GM12878 (cell line): ENCODE measurements around the gene SPAG17. TPM values are rescaled to one million over a fixed set of nuclear protein-coding genes. Genes with fewer than 3 reads are reported as not detected.
A peak's percentile ranks its signal among the peaks of the same experiment; 100 is the strongest.

Source experiments
- ATAC-seq: fragments of 200-7000 bp; cut with Tn5 transposase; 3 replicates; pipeline ENCODE4 v1.9.1; 2020; ENCODE audit warnings: mild to moderate bottlenecking, moderate library complexity
- BruUV-seq: library from RNA; stranded (reverse); fragments of 400-500 nt; replicated peaks from 2 replicates; lab custom pipeline; 2021; lab: Mats Ljungman, UMichigan
- CTCF ChIA-PET: fragments of 300-600 bp; sonication (Branson Sonifier 250); formaldehyde crosslinking; extraction: SDS; loops from one replicate; lab custom pipeline; 2021; ENCODE audit warnings: inconsistent platforms; lab: Yijun Ruan, JAX
- POLR2A ChIA-PET: fragments of 350-600 bp; formaldehyde crosslinking; extraction: SDS; loops from one replicate; lab custom pipeline; 2021; ENCODE audit warnings: inconsistent platforms; lab: Charles Lee
- RAD21 ChIA-PET: fragments of 300-600 bp; sonication (Branson Sonifier 250); formaldehyde crosslinking; loops from one replicate; lab custom pipeline; 2023; ENCODE audit warnings: antibody characterized with exemption; ENCODE audit not compliant: unreplicated experiment; lab: Charles Lee
- SMC1A ChIA-PET: fragments of 300-600 bp; sonication (Branson Sonifier 250); formaldehyde crosslinking; loops from one replicate; lab custom pipeline; 2023; ENCODE audit not compliant: unreplicated experiment, uncharacterized antibody; lab: Charles Lee
- DNase-seq: peaks from one replicate; pipeline ENCODE4 v3.0.0-alpha.2; 2011; ENCODE audit warnings: low read depth, low spot score
- FAIRE-seq: peaks from 3 replicates; lab custom pipeline; 2011; peaks lifted over from hg19 to GRCh38; lab: Jason Lieb, UNC
- H2AFZ ChIP-seq: 2 replicates; pipeline ENCODE4 v1.6.0; 2011; ENCODE audit warnings: low read depth, low read length, control low read depth; ENCODE audit not compliant: control insufficient read depth
- H3K27ac ChIP-seq: 2 replicates; pipeline ENCODE4 v1.5.1; 2011; ENCODE audit warnings: control low read depth; ENCODE audit not compliant: control insufficient read depth, insufficient read depth
- H3K27me3 ChIP-seq, 2 experiments: replicated peaks in 1 of 2; 2 replicates each; pipeline versions ENCODE4 v1.6.0 to v1.6.1; 2011; ENCODE audit warnings: low read length in 1 of 2; ENCODE audit not compliant: control insufficient read depth in 2 of 2, insufficient read depth in 2 of 2
- H3K36me3 ChIP-seq, 2 experiments: 2 replicates each; pipeline ENCODE4 v1.5.1; 2011; ENCODE audit warnings: low read length in 1 of 2; ENCODE audit not compliant: control insufficient read depth in 2 of 2, insufficient read depth in 2 of 2
- H3K4me1 ChIP-seq: 2 replicates; pipeline ENCODE4 v1.6.1; 2011; ENCODE audit warnings: mild to moderate bottlenecking, low read length, moderate library complexity, mixed read lengths; ENCODE audit not compliant: control insufficient read depth, insufficient read depth
- H3K4me2 ChIP-seq: 2 replicates; pipeline ENCODE4 v1.6.0; 2011; ENCODE audit warnings: control low read depth; ENCODE audit not compliant: control insufficient read depth, insufficient read depth
- H3K4me3 ChIP-seq: fragments of 200-600 bp; sonication (generic); 2 replicates; pipeline ENCODE4 v1.5.1; 2016
- H3K79me2 ChIP-seq: 2 replicates; pipeline ENCODE4 v1.6.0; 2011; ENCODE audit warnings: low read length; ENCODE audit not compliant: control insufficient read depth, insufficient read depth
- H3K9ac ChIP-seq: 2 replicates; pipeline ENCODE4 v1.8.0; 2011; ENCODE audit warnings: low read length, control low read depth, mixed read lengths; ENCODE audit not compliant: control insufficient read depth, insufficient read depth
- H3K9me3 ChIP-seq: replicated peaks from 3 replicates; pipeline ENCODE4 v1.5.1; 2011; ENCODE audit warnings: mild to moderate bottlenecking, low read length; ENCODE audit not compliant: control insufficient read depth, insufficient read depth
- H4K20me1 ChIP-seq: 2 replicates; pipeline ENCODE4 v1.6.0; 2011; ENCODE audit not compliant: control insufficient read depth, insufficient read depth
- CBX3 ChIP-seq: fragments of 200-600 bp; sonication (generic); IDR thresholded peaks from 2 replicates; pipeline ENCODE4 v1.6.1; 2016; ENCODE audit warnings: low read depth, borderline replicate concordance
- E4F1 ChIP-seq: fragments of 450-650 bp; IDR thresholded peaks from 2 replicates; pipeline ENCODE4 v1.6.1; 2018; ENCODE audit warnings: borderline replicate concordance, mild to moderate bottlenecking; ENCODE audit not compliant: partially characterized antibody
- EGR1 ChIP-seq, 2 experiments: IDR thresholded peaks; 1 replicate in 1 of 2; 2 replicates in 1 of 2; pipeline ENCODE4 v1.6.1; 2011 to 2012; ENCODE audit warnings: low read depth in 2 of 2, low read length in 2 of 2, borderline replicate concordance in 1 of 2, mild to moderate bottlenecking in 1 of 2, moderate library complexity in 1 of 2
- ETV6 ChIP-seq, 2 experiments: fragments of 450-650 bp in 1 of 2; IDR thresholded peaks in 1 of 2; conservative IDR thresholded peaks in 1 of 2; 2 replicates each; pipeline ENCODE4 v1.6.1; 2014; ENCODE audit warnings: antibody characterized with exemption in 1 of 2, borderline replicate concordance in 1 of 2, low read depth in 1 of 2, mild to moderate bottlenecking in 1 of 2, moderate library complexity in 1 of 2
- HCFC1 ChIP-seq: fragments of 150-350 bp; IDR thresholded peaks from 2 replicates; pipeline ENCODE4 v1.6.1; 2014; ENCODE audit warnings: low read length
- HDAC6 ChIP-seq: fragments of 200-600 bp; sonication (generic); IDR thresholded peaks from one replicate; pipeline ENCODE4 v1.8.0; 2017; ENCODE audit warnings: antibody characterized with exemption; ENCODE audit not compliant: unreplicated experiment
- NFIC ChIP-seq: IDR thresholded peaks from 2 replicates; pipeline ENCODE4 v1.6.1; 2012; ENCODE audit warnings: low read depth, mild to moderate bottlenecking, inconsistent platforms, low read length, moderate library complexity
- NFXL1 ChIP-seq: fragments of 450-650 bp; IDR thresholded peaks from 2 replicates; pipeline ENCODE4 v1.6.1; 2017; ENCODE audit warnings: antibody characterized with exemption, mild to moderate bottlenecking, borderline replicate concordance
- NR2C1 ChIP-seq: fragments of 450-650 bp; IDR thresholded peaks from 2 replicates; pipeline ENCODE4 v1.6.1; 2017; ENCODE audit warnings: antibody characterized with exemption, mild to moderate bottlenecking, moderate library complexity
- RB1 ChIP-seq: fragments of 450-650 bp; formaldehyde crosslinking; IDR thresholded peaks from 2 replicates; pipeline ENCODE4 v1.6.1; 2017; ENCODE audit warnings: mild to moderate bottlenecking, borderline replicate concordance
- RBBP5 ChIP-seq: fragments of 200-600 bp; sonication (generic); conservative IDR thresholded peaks from 2 replicates; pipeline ENCODE4 v1.6.1; 2016
- RFX5 ChIP-seq: IDR thresholded peaks from 2 replicates; pipeline ENCODE4 v1.6.1; 2011; ENCODE audit warnings: low read depth, low read length, improper control_type of control experiment
- SMC3 ChIP-seq: IDR thresholded peaks from 2 replicates; pipeline ENCODE4 v1.6.1; 2011; ENCODE audit warnings: low read length, improper control_type of control experiment, borderline replicate concordance
- YBX1 ChIP-seq: fragments of 450-650 bp; IDR thresholded peaks from 2 replicates; pipeline ENCODE4 v1.6.1; 2016; ENCODE audit warnings: antibody characterized with exemption
- WGBS: methylation state at CpG from one replicate; pipeline ENCODE4 v1.1.6; 2016; ENCODE audit warnings: low lambda C conversion rate; ENCODE audit not compliant: insufficient replicate concordance, insufficient coverage; ENCODE audit errors: missing lambda C conversion rate; 5-methylcytosine and 5-hydroxymethylcytosine counted together
- in situ Hi-C: fragments of 300-500 bp; cut with MboI; formaldehyde crosslinking; loops from 9 replicates; pipeline ENCODE4 v1.14.3; 2018; ENCODE audit warnings: mixed read lengths
- intact Hi-C: fragments of 100-400 bp; cut with micrococcal nuclease; formaldehyde crosslinking; loops from one replicate; pipeline ENCODE4 v1.14.2; 2022; ENCODE audit not compliant: unreplicated experiment
- polyA plus RNA-seq, 11 experiments: library from polyadenylated mRNA; depleted of rRNA in 4 of 11; unstranded in 6 of 11; stranded (reverse) in 5 of 11; fragments of >200 nt; fragmentation: Nextera tagmentation in 4 of 11; fragmentation: Illumina TruSeq in 1 of 11; extraction: Ambion mirVana in 4 of 11; extraction: Trizol in 1 of 11; gene quantifications; 1 replicate in 1 of 11; 2 replicates in 10 of 11; pipeline versions ENCODE4 v1.2.1 to v1.2.3, GENCODE V29; 2011 to 2016; ENCODE audit warnings: inconsistent platforms in 2 of 11, missing spikeins in 2 of 11, low read depth in 1 of 11
- total RNA-seq, 4 experiments: library from RNA; depleted of rRNA in 3 of 4; stranded (reverse); fragments of >200 nt in 3 of 4; fragmentation: Illumina TruSeq in 1 of 4; extraction: Trizol in 1 of 4; gene quantifications; 2 replicates each; pipeline versions ENCODE4 v1.2.1 to v1.2.3, GENCODE V29; 2013 to 2021
- TF ChIP-seq, protein P1 (sequence below): fragments of 150-350 bp; IDR thresholded peaks from 2 replicates; pipeline ENCODE4 v1.6.1; 2014; ENCODE audit warnings: mild to moderate bottlenecking, low read depth, low read length
- TF ChIP-seq, protein P2 (sequence below): IDR thresholded peaks from 2 replicates; pipeline ENCODE4 v1.6.1; 2011; ENCODE audit warnings: mild to moderate bottlenecking, low read depth, low read length, moderate library complexity; ENCODE audit not compliant: insufficient replicate concordance

The SPAG17 gene
- total and polyA plus RNA-seq, 10 of the 15 experiments (the other 5 are each of a cell fraction or from before 2014, with no cell fraction given), result 0.02 to 0.16 (median 0.03) TPM; not detected in 7

DNA sequence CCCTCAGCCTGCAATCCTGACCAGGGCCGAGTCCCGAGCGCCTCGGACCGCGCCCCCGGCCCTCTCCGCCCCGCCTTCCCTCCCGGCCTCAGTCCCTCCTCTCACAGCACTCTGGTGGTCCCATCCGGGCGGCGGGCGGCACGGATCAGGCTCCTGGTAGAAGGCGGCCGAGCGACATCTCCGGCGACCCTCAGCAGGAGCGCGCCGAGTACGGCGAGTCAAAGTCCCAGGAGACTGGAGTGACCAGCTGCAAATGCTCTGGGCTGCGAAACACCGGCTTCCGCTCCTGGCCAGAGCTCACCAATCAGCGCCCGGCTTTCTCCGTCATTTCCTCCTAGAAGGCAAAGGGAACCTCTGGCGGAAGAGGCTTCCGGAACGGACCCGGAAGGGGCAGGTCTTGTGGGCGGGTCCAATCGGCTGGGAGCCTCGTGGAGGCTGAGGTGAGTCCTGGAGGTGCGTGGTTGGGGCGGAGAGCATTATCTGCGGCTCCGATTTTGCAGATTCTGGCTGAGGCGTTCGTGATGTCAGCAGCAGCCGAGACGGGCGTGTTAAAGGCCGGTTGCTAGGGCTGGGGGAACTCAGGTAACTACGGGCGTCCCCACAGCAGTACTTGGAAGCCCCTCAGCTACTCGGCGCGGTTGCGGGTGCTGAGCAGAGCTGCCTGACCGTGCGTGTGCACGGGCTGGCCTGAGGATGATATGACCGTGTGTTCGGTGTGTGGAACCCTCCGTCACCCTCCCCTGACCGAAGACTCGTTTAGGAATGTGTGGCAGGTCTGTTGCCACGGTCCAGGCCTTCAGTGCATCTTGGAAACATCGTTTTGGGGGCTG is 255.5 kb downstream of the SPAG17 start, which contains the start of the genes GDAP2 and WDR3:
TSS of gene GDAP2 (minus strand) at position 279 of the 830 bp plus-strand sequence. CDS start 9,264 bp downstream, outside the sequence.
TSS of gene WDR3 (plus strand) at position 397 of the 830 bp plus-strand sequence. CDS start 3,581 bp downstream, outside the sequence.
- no peaks in the 10 kb centered on the region for H3K27me3 ChIP-seq
- 0 out of 2 replicates have a peak, but pooled peaks cover 2% of the 10 kb centered on the region for H3K4me1 ChIP-seq
- ChIA-PET SMC1A (interaction anchor here (0.7 to 2.5 kb wide), 6 partner anchors 10 to 1545 kb away, joined by 3 to 8 read pairs (median 4); no protein-coding TSS in a partner anchor), CTCF (interaction anchor here (0.6 to 5.1 kb wide), 7 partner anchors 21 to 1206 kb away, joined by 3 to 33 read pairs (median 3); no protein-coding TSS in a partner anchor), RAD21 (interaction anchor here (1.5 kb wide), 1 partner anchor 34 kb away, joined by 6 read pairs; no protein-coding TSS in a partner anchor), POLR2A (interaction anchor here (0.7 to 1.6 kb wide), 2 partner anchors 35 to 318 kb away, joined by 3 to 5 read pairs; no protein-coding TSS in a partner anchor)
- intact Hi-C loops (loop anchor here (5.0 kb wide), 1 partner anchor 1728 kb away; no protein-coding TSS in a partner anchor), in situ Hi-C loops (no loop called here)
- peaks cover 57% of the 10 kb centered on the region for H3K79me2 ChIP-seq
- no TSS peak for BruUV-seq
- peak; percentile 79 for DNase-seq
- peak; percentile 92 for ATAC-seq
- under 1% methylated on average over 61 of the region's 64 CpGs for WGBS
- H3K36me3 ChIP-seq, result peaks cover 0 to 4% of the 10 kb centered on the region in 2 experiments; a peak in 1 of 4 replicates
- peak within 1 kb of the TSS; percentile 84 for H3K4me3 ChIP-seq
- H2AFZ ChIP-seq, result peak within 1 kb of the TSS; percentile 89
- peak within 1 kb of the TSS; percentile 91 for H3K4me2 ChIP-seq
- H3K9me3 ChIP-seq, result no peaks in the 10 kb centered on the region
- FAIRE-seq, result peak; percentile 89
- H3K27ac ChIP-seq, result peak within 1 kb of the TSS; percentile 61
- H3K9ac ChIP-seq, result peak within 1 kb of the TSS; percentile 83
- no peaks in the 10 kb centered on the region; the same call in 1 of the 2 replicates for H4K20me1 ChIP-seq
- no peak for TF ChIP-seq CBX3
- TF ChIP-seq, protein P1, sequence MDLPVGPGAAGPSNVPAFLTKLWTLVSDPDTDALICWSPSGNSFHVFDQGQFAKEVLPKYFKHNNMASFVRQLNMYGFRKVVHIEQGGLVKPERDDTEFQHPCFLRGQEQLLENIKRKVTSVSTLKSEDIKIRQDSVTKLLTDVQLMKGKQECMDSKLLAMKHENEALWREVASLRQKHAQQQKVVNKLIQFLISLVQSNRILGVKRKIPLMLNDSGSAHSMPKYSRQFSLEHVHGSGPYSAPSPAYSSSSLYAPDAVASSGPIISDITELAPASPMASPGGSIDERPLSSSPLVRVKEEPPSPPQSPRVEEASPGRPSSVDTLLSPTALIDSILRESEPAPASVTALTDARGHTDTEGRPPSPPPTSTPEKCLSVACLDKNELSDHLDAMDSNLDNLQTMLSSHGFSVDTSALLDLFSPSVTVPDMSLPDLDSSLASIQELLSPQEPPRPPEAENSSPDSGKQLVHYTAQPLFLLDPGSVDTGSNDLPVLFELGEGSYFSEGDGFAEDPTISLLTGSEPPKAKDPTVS, result no peak
- no peak for TF ChIP-seq HDAC6
- TF ChIP-seq HCFC1, result peak; percentile 54
- no peak for TF ChIP-seq SMC3
- peak in 1 of 2 experiments; percentile 81; a peak in 2 of 4 replicates for TF ChIP-seq ETV6 (conservative IDR thresholded peaks at IDR 0.05 in 1 of 2, IDR thresholded peaks at IDR 0.05 in 1 of 2; ENCODE audit: borderline replicate concordance in 1 of 2, low read depth in 1 of 2)
- TF ChIP-seq NFIC, result no peak
- peak in 1 of 2 experiments; percentile 41; a peak in 1 of 3 replicates for TF ChIP-seq EGR1 (IDR thresholded peaks at IDR 0.05; ENCODE audit: borderline replicate concordance in 1 of 2, low read depth in 2 of 2, low read length in 2 of 2)
- TF ChIP-seq E4F1, result peak; percentile 69
- TF ChIP-seq, protein P2, sequence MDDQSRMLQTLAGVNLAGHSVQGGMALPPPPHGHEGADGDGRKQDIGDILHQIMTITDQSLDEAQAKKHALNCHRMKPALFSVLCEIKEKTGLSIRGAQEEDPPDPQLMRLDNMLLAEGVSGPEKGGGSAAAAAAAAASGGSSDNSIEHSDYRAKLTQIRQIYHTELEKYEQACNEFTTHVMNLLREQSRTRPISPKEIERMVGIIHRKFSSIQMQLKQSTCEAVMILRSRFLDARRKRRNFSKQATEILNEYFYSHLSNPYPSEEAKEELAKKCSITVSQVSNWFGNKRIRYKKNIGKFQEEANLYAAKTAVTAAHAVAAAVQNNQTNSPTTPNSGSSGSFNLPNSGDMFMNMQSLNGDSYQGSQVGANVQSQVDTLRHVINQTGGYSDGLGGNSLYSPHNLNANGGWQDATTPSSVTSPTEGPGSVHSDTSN, result peak; percentile 28
- TF ChIP-seq YBX1, result no peak
- no peak; the same call in 1 of the 2 replicates for TF ChIP-seq RB1
- no peak for TF ChIP-seq RBBP5
- no peak for TF ChIP-seq RFX5
- no peak for TF ChIP-seq NFXL1
- peak; percentile 37; the same call in 1 of the 2 replicates for TF ChIP-seq NR2C1
